ENCODE measurements around the gene KCTD10. TPM values are rescaled to one million over a fixed set of nuclear protein-coding genes. Genes with fewer than 3 reads are reported as not detected.

The KCTD10 gene
- total RNA-seq, 1 donor from 2014 or later = 47.4 TPM

- Mint-ChIP-seq H3K27ac (no peak overlapping the region), H3K9me3 (no peaks in the 10 kb centered on the region), H3K36me3 (peaks cover 37% of the 10 kb centered on the region), H3K4me1 (ENCODE audit: unreplicated experiment) (no peaks in the 10 kb centered on the region), H3K4me3 (no peak overlapping the region), H3K27me3 (no peaks in the 10 kb centered on the region)
- TF ChIP-seq CTCF (conservative IDR thresholded peaks at IDR 0.05) = no peak
- DNase-seq (ENCODE audit: extremely low spot score, unreplicated experiment) = no peak
Observed at GRCh38 chr12:109495012-109495411, 17.9 kb upstream of the KCTD10 start.

- Mint-ChIP-seq H3K27ac (no peak overlapping the region), H3K4me1 (ENCODE audit: unreplicated experiment) (no peaks in the 10 kb centered on the region), H3K9me3 (no peaks in the 10 kb centered on the region), H3K27me3 (no peaks in the 10 kb centered on the region), H3K36me3 (peaks cover 39% of the 10 kb centered on the region), H3K4me3 (no peak overlapping the region)
- no peak for DNase-seq (ENCODE audit: extremely low spot score, unreplicated experiment)
- TF ChIP-seq CTCF (conservative IDR thresholded peaks at IDR 0.05) = no peak
Observed at GRCh38 chr12:109494348-109494881, 17.3 kb upstream of the KCTD10 start.

- no peak for DNase-seq (ENCODE audit: extremely low spot score, unreplicated experiment)
- Mint-ChIP-seq H3K36me3 (peaks cover 39% of the 10 kb centered on the region), H3K9me3 (no peaks in the 10 kb centered on the region), H3K27me3 (no peaks in the 10 kb centered on the region), H3K4me3 (no peak overlapping the region), H3K27ac (no peak overlapping the region), H3K4me1 (ENCODE audit: unreplicated experiment) (no peaks in the 10 kb centered on the region)
- TF ChIP-seq CTCF (conservative IDR thresholded peaks at IDR 0.05) = no peak
Observed at GRCh38 chr12:109493938-109494337, 16.8 kb upstream of the KCTD10 start.

- no peak overlapping the region for H3K4me3 Mint-ChIP-seq
- H3K27ac Mint-ChIP-seq = no peak overlapping the region
- H3K27me3 Mint-ChIP-seq = no peaks in the 10 kb centered on the region
- no peaks in the 10 kb centered on the region for H3K4me1 Mint-ChIP-seq (ENCODE audit: unreplicated experiment)
- DNase-seq (ENCODE audit: extremely low spot score, unreplicated experiment) = no peak
- no peak for TF ChIP-seq CTCF (conservative IDR thresholded peaks at IDR 0.05)
- H3K9me3 Mint-ChIP-seq = no peaks in the 10 kb centered on the region
- peaks cover 39% of the 10 kb centered on the region for H3K36me3 Mint-ChIP-seq
Observed at GRCh38 chr12:109493090-109493489, 16.0 kb upstream of the KCTD10 start.

GRCh38 chr12:109492371-109492770 lies 15.3 kb upstream of the KCTD10 start:
- no peak overlapping the region for H3K4me3 Mint-ChIP-seq
- peaks cover 37% of the 10 kb centered on the region for H3K36me3 Mint-ChIP-seq
- H3K27ac Mint-ChIP-seq = no peak overlapping the region
- TF ChIP-seq CTCF (conservative IDR thresholded peaks at IDR 0.05) = no peak
- no peaks in the 10 kb centered on the region for H3K9me3 Mint-ChIP-seq
- no peaks in the 10 kb centered on the region for H3K27me3 Mint-ChIP-seq
- H3K4me1 Mint-ChIP-seq (ENCODE audit: unreplicated experiment) = no peaks in the 10 kb centered on the region
- DNase-seq (ENCODE audit: extremely low spot score, unreplicated experiment) = no peak

- peaks cover 35% of the 10 kb centered on the region for H3K36me3 Mint-ChIP-seq
- H3K4me1 Mint-ChIP-seq (ENCODE audit: unreplicated experiment) = no peaks in the 10 kb centered on the region
- TF ChIP-seq CTCF (conservative IDR thresholded peaks at IDR 0.05) = no peak
- H3K4me3 Mint-ChIP-seq = no peak overlapping the region
- no peaks in the 10 kb centered on the region for H3K9me3 Mint-ChIP-seq
- no peak for DNase-seq (ENCODE audit: extremely low spot score, unreplicated experiment)
- H3K27me3 Mint-ChIP-seq = no peaks in the 10 kb centered on the region
- no peak overlapping the region for H3K27ac Mint-ChIP-seq
Observed at GRCh38 chr12:109491671-109492070, 14.6 kb upstream of the KCTD10 start.

Data from type B pancreatic cell (in vitro differentiated cells).